DMS53 treated with DMSO at 0.1 percent for 48 hours (cell line): ENCODE results near the gene SEMA6A.

ENCODE experiments used
- DNase-seq: peaks from one replicate; lab custom pipeline; 2025; ENCODE audit not compliant: unreplicated experiment; lab: John Stamatoyannopoulos, UW

SEMA6A gene

GRCh38 chr5:116415182-116415581, 159.4 kb downstream of the SEMA6A start:
- DNase-seq = no peak

- no peak for DNase-seq
These were observed 163.5 kb downstream of the SEMA6A start for GRCh38 chr5:116411101-116411571.

- DNase-seq = no peak
These were observed 164.2 kb downstream of the SEMA6A start for GRCh38 chr5:116410336-116410890.

GRCh38 chr5:116409591-116410296, 164.9 kb downstream of the SEMA6A start:
- DNase-seq = no peak

DNA sequence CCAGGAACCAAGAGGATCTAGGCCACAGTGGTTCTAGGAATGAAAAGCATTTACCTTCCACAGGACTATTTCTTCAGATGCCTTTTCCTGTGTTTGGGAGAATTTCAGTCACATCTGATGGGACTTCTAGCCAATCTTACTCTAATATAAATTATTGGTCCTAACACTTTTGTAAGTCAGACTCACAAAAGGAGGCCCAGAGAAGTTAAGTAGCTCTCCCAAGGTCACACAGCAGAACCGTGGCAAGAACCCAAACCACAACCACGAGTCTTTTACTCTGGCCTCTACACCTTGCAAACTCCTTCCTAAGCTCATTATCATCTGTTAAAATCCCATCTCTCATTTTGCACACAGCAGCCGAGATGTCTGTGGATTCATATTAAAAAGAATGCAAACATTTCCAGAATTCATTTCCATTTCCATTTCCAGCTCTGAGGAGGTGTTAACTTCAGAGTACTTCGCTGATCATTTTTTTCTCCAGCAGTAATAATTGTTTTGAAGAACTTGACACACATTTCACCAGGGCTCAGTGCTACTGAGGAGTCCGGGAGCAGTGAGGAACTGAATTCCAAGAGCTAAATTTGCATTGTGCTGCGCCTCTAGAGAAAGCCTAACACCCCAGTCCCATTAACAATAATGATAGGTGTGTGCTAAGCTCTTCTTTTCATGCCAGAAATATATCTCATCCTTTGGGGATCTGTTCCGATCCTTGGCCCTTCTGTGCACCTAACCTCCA, 168.1 kb downstream of the SEMA6A start:
- no peak for DNase-seq

DNA sequence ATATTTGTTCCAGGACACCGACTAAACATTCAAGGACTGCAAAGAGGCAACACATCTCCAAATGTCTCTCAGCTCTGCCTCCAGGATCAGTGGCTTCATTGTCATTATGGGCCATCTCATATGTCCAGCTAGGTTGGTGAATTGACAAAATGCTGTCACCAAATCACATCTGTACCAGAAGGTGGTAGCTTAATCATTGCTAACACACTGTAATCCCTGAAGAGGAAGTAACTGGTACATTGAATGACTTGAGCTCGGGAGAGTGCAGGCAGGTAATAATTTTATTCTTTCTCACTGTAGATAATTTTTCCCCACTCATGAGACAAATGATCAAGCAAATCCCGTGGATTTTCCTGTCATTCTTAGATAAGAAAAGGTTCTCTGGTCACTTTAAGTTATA, 169.8 kb downstream of the SEMA6A start:
- DNase-seq = no peak

- DNase-seq = no peak
These were observed 170.6 kb downstream of the SEMA6A start for GRCh38 chr5:116404016-116404415.

- no peak for DNase-seq
These were observed 172.4 kb downstream of the SEMA6A start for GRCh38 chr5:116402235-116402634.

DNA sequence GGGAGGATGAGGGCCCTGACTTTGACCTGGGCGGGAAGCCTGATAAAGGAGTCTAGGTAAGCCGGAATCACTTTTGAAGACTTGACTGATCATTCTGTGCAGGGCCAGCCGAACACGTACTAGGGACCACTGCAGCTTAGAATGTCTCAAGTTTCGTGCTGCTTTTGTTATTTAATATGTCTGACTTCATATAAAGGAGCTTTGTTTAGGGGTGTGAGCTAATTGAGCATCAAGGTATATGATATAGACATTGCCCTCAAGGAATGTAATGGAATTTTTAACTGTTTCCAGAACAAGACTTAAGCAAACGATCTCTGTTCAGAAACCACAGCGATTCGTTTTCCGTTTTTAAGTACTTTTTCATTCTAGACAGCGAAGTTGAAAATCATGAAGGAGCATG, 173.0 kb downstream of the SEMA6A start:
- DNase-seq = no peak

DNA sequence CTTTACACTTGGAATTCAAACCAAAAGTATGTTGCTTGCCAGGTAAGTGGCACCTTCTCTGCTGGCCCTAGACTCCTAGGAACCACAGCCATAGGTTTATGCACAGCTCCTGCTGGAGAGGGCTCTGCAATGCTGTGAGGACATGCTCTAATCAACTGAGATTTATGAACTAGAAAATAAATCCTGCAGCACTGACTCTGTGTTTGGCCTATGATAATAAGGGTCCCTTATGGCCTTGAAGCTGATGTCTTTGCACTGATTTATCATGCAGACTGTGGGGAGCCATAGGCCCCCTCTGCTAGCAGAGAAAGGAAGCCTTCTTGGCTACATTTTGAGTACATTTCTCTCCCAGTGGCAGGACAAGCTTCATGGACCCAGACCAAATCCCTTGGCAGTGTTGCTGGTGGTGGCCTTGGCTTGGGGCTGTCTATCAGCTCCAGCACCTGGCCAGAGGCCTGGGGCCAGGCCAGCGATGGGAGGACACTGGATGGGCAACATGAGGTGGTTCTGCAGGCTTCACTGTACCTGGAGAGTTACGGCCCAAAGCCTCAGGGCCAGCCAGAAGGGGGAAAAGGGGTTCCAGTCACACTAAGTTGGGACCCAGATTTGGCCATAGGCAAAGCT, 178.0 kb downstream of the SEMA6A start:
- no peak for DNase-seq

- DNase-seq = no peak
These were observed 178.9 kb downstream of the SEMA6A start for GRCh38 chr5:116395631-116396203.

- no peak for DNase-seq
These were observed 179.4 kb downstream of the SEMA6A start for GRCh38 chr5:116395226-116395625.

DNA sequence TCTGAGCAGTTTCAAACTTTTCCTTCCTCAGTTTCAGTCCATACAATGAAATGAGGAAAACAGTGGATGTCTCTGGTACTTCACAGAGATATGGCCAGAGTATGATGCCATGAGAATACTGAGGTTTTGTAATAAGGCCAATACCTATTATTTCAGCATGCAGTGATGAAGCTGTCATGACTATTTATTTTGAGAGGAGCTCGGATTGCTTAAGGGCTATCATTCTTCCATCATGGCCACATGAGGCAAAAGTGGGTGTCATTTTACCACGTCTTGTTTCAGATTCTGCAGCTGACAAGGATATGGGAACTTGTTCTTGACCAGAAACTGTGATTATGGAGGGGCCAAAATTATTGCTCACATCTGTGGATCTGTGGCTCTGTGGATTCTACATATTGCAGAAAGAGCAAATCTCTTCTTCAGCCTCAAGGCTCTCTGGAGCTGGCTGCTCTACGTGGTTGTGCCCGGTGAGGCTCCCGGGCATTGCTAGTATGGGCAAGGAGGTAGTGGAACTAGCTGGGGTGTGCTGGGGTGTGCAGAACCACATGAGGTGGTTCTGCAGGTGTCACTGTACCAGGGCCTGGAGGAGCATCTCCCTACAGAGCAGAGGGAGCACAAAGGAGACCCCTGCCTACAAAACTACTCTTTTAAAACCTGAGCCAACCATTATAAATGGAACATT, 180.3 kb downstream of the SEMA6A start:
- no peak for DNase-seq
